Raji (cell line): Measurements from ENCODE around the gene SPIRE2.

ENCODE experiments used
- POLR2A ChIP-seq: IDR thresholded peaks from 2 replicates; pipeline ENCODE4 v1.6.1; 2011; ENCODE audit warnings: low read depth, low read length, control low read depth; ENCODE audit not compliant: insufficient read depth

The SPIRE2 gene

GRCh38 chr16:89828199-89828869, at the start of gene SPIRE2:
Gene SPIRE2 (plus strand): TSS chr16:89828475. CDS start chr16:89828551, 76 bp downstream.
- TF ChIP-seq POLR2A: no peak

GRCh38 chr16:89779231-89779908, 48.9 kb upstream of the SPIRE2 start:
- TF ChIP-seq POLR2A: no peak

- TF ChIP-seq POLR2A: no peak
Measured at GRCh38 chr16:89779909-89780305, 48.4 kb upstream of the SPIRE2 start.

GRCh38 chr16:89782489-89782888, 45.8 kb upstream of the SPIRE2 start:
- TF ChIP-seq POLR2A: no peak

GRCh38 chr16:89784406-89784805, 43.9 kb upstream of the SPIRE2 start:
- no peak for TF ChIP-seq POLR2A

- no peak for TF ChIP-seq POLR2A
Measured at GRCh38 chr16:89785523-89786155, 42.6 kb upstream of the SPIRE2 start.

GRCh38 chr16:89786474-89787364, 41.6 kb upstream of the SPIRE2 start:
- no peak for TF ChIP-seq POLR2A

- TF ChIP-seq POLR2A: no peak
Measured at GRCh38 chr16:89787365-89787805, 40.9 kb upstream of the SPIRE2 start.

GRCh38 chr16:89791278-89791995, 36.8 kb upstream of the SPIRE2 start:
- TF ChIP-seq POLR2A: no peak

- TF ChIP-seq POLR2A: no peak
Measured at GRCh38 chr16:89793955-89794354, 34.3 kb upstream of the SPIRE2 start.

GRCh38 chr16:89795676-89796075, 32.6 kb upstream of the SPIRE2 start:
- no peak for TF ChIP-seq POLR2A

- no peak for TF ChIP-seq POLR2A
Measured at GRCh38 chr16:89796104-89796503, 32.2 kb upstream of the SPIRE2 start.

GRCh38 chr16:89798126-89798525, 30.1 kb upstream of the SPIRE2 start:
- TF ChIP-seq POLR2A: no peak

- TF ChIP-seq POLR2A: no peak
Measured at GRCh38 chr16:89798832-89799370, 29.4 kb upstream of the SPIRE2 start.

GRCh38 chr16:89801800-89802199, 26.5 kb upstream of the SPIRE2 start:
- no peak for TF ChIP-seq POLR2A
